ENCODE results near the gene SLC7A4. TPM values are rescaled to one million over a fixed set of nuclear protein-coding genes. Genes with fewer than 3 reads are reported as not detected.

Gene SLC7A4
- total RNA-seq, 1 donor from 2014 or later, result 0.20 TPM

- no peak for DNase-seq (ENCODE audit: low read depth)
These were observed 46.0 kb downstream of the SLC7A4 start for GRCh38 chr22:20986365-20986764.

GRCh38 chr22:20985720-20986119 is 46.6 kb downstream of the SLC7A4 start:
- no peak for DNase-seq (ENCODE audit: low read depth)

- no peak for DNase-seq (ENCODE audit: low read depth)
These were observed 49.1 kb downstream of the SLC7A4 start for GRCh38 chr22:20983081-20983771.

GRCh38 chr22:20982563-20982882 is 49.8 kb downstream of the SLC7A4 start:
- DNase-seq (ENCODE audit: low read depth), result no peak

- peak; percentile 63 for DNase-seq (ENCODE audit: low read depth)
These were observed 50.4 kb downstream of the SLC7A4 start, which contains the start of gene LZTR1 for GRCh38 chr22:20981787-20982562. Gene LZTR1 (plus strand): TSS chr22:20982297. CDS start chr22:20982372, 75 bp downstream.

GRCh38 chr22:20980938-20981722 is 51.2 kb downstream of the SLC7A4 start:
- no peak for DNase-seq (ENCODE audit: low read depth)

GRCh38 chr22:20980523-20980922 is 51.8 kb downstream of the SLC7A4 start:
- no peak for DNase-seq (ENCODE audit: low read depth)

GRCh38 chr22:20979940-20980453 is 52.4 kb downstream of the SLC7A4 start:
- DNase-seq (ENCODE audit: low read depth), result no peak

GRCh38 chr22:20979243-20979809 is 53.0 kb downstream of the SLC7A4 start:
- DNase-seq (ENCODE audit: low read depth), result peak; percentile 63

Other genes with a start within 250 kb of the SLC7A4 start
- gene PI4KA, start 173.8 kb downstream of the SLC7A4 start, total RNA-seq, result 13.4 and 58.2 TPM in 2 replicates
- gene SNAP29, start 173.6 kb downstream of the SLC7A4 start, total RNA-seq, result 5.2 and 12.9 TPM in 2 replicates
- 48.1 and 66.8 TPM in 2 replicates for gene CRKL, start 115.2 kb downstream of the SLC7A4 start, total RNA-seq
- 0.17 and 0.99 TPM in 2 replicates for gene AIFM3, start 65.3 kb downstream of the SLC7A4 start, total RNA-seq
- gene LZTR1, start 50.3 kb downstream of the SLC7A4 start, total RNA-seq, result 28.7 and 63.5 TPM in 2 replicates
- gene THAP7, start 30.4 kb downstream of the SLC7A4 start, total RNA-seq, result 11.4 and 16.3 TPM in 2 replicates
- 0.17 and 1.1 TPM in 2 replicates for gene P2RX6, start 17.4 kb downstream of the SLC7A4 start, total RNA-seq
- not detected in 2 replicates for gene LRRC74B, start 13.4 kb upstream of the SLC7A4 start, total RNA-seq

Measured in renal cortical epithelial cell (primary cell).